ENCODE results near the gene POMGNT2. TPM values are rescaled to one million over a fixed set of nuclear protein-coding genes. Genes with fewer than 3 reads are reported as not detected.

POMGNT2 gene
- total and polyA plus RNA-seq, 2 donors (not counting 1 experiment from before 2014, with no cell fraction given), result 7.9 to 12.7 TPM

DNA sequence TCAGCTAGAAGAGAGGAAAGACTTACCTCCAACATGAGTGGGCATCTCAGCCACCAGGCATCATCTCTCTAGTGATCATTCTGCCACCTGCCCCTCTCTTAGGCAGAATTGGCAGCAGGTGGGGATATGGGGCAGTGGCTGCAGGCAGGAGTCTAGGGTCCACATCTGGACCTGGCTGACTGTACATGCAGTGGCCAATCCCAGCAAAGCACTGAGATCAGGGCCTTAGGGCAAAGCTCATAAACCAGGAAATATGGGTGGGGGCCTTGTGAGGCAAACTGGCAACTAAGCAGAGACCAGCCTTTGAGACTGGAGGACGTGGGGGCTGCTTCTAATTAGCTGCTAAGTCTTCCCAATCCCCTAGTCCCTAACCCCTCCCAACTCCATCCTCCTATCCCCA lies 12.9 kb downstream of the POMGNT2 start:
- no peak for DNase-seq (ENCODE audit: low read depth in 2 of 2)
- H3K4me2 ChIP-seq (ENCODE audit: extremely low read depth, insufficient read depth, low read length), result no peak overlapping the region
- H3K4me1 ChIP-seq (ENCODE audit: control insufficient read depth, extremely low read depth, insufficient read depth, low read length), result no peaks in the 10 kb centered on the region

DNA sequence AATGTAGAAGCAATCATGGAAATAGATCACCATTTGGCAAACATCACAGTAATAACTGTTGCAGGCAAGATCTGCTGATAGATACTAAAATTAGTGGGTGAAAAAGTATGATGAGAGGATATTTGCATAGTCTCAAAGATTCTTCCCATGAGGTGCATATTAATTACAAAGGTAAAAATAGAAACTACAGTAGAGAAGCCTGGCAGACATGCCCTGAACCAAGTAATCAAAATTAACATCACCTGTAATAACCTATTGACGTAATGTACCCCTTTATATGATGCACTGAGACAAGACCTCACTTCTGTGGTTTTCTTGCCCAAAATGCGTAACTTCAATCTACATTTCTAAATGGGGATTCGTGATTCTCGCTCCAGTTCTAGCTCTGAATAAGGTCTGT lies 14.4 kb downstream of the POMGNT2 start:
- no peak for TF ChIP-seq EZH2 (IDR thresholded peaks at IDR 0.05; ENCODE audit: low read length, missing control alignments)
- TF ChIP-seq, protein P1, sequence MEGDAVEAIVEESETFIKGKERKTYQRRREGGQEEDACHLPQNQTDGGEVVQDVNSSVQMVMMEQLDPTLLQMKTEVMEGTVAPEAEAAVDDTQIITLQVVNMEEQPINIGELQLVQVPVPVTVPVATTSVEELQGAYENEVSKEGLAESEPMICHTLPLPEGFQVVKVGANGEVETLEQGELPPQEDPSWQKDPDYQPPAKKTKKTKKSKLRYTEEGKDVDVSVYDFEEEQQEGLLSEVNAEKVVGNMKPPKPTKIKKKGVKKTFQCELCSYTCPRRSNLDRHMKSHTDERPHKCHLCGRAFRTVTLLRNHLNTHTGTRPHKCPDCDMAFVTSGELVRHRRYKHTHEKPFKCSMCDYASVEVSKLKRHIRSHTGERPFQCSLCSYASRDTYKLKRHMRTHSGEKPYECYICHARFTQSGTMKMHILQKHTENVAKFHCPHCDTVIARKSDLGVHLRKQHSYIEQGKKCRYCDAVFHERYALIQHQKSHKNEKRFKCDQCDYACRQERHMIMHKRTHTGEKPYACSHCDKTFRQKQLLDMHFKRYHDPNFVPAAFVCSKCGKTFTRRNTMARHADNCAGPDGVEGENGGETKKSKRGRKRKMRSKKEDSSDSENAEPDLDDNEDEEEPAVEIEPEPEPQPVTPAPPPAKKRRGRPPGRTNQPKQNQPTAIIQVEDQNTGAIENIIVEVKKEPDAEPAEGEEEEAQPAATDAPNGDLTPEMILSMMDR (conservative IDR thresholded peaks at IDR 0.05 in 1 of 2, IDR thresholded peaks at IDR 0.05 in 1 of 2; ENCODE audit: low read depth in 1 of 2, low read length in 2 of 2), result no peak
- Histone ChIP-seq H3K9me3 (ENCODE audit: control insufficient read depth, insufficient read depth, low read depth, low read length) (no peaks in the 10 kb centered on the region), H3K79me2 (ENCODE audit: control insufficient read depth, insufficient read depth, low read length) (no peaks in the 10 kb centered on the region), H3K27me3 (ENCODE audit: control insufficient read depth, insufficient read depth, low read length) (no peaks in the 10 kb centered on the region), H3K4me1 (ENCODE audit: control insufficient read depth, extremely low read depth, insufficient read depth, low read length) (no peaks in the 10 kb centered on the region), H3K4me3 (replicated peaks in 1 of 4; ENCODE audit: control extremely low read depth in 1 of 4, insufficient read depth in 1 of 4, low read depth in 3 of 4, low read length in 4 of 4) (no peak overlapping the region), H3K9ac (ENCODE audit: insufficient read depth, low read length) (no peak overlapping the region), H4K20me1 (ENCODE audit: control insufficient read depth, extremely low read depth, insufficient read depth, low read length) (peaks cover 1% of the 10 kb centered on the region), H2AFZ (ENCODE audit: low read length) (no peak overlapping the region), H3K4me2 (ENCODE audit: extremely low read depth, insufficient read depth, low read length) (no peak overlapping the region), H3K27ac (ENCODE audit: insufficient read depth, low read length) (no peak overlapping the region), H3K36me3 (ENCODE audit: control insufficient read depth, insufficient read depth, low read length) (no peaks in the 10 kb centered on the region)
- DNase-seq (ENCODE audit: low read depth in 2 of 2), result no peak

More for the DNA sequence above, 12.9 kb downstream of the POMGNT2 start:
- H3K36me3 ChIP-seq (ENCODE audit: control insufficient read depth, insufficient read depth, low read length), result no peaks in the 10 kb centered on the region
- H3K9me3 ChIP-seq (ENCODE audit: control insufficient read depth, insufficient read depth, low read depth, low read length), result no peaks in the 10 kb centered on the region
- H3K4me3 ChIP-seq (replicated peaks in 1 of 4; ENCODE audit: control extremely low read depth in 1 of 4, insufficient read depth in 1 of 4, low read depth in 3 of 4, low read length in 4 of 4), result no peak overlapping the region
- no peak overlapping the region for H3K9ac ChIP-seq (ENCODE audit: insufficient read depth, low read length)
- H3K79me2 ChIP-seq (ENCODE audit: control insufficient read depth, insufficient read depth, low read length), result no peaks in the 10 kb centered on the region
- no peaks in the 10 kb centered on the region for H3K27me3 ChIP-seq (ENCODE audit: control insufficient read depth, insufficient read depth, low read length)
- TF ChIP-seq, protein P1 (conservative IDR thresholded peaks at IDR 0.05 in 1 of 2, IDR thresholded peaks at IDR 0.05 in 1 of 2; ENCODE audit: low read depth in 1 of 2, low read length in 2 of 2), result no peak
- no peak for TF ChIP-seq EZH2 (IDR thresholded peaks at IDR 0.05; ENCODE audit: low read length, missing control alignments)
- H3K27ac ChIP-seq (ENCODE audit: insufficient read depth, low read length), result no peak overlapping the region
- H2AFZ ChIP-seq (ENCODE audit: low read length), result no peak overlapping the region
- peaks cover 1% of the 10 kb centered on the region for H4K20me1 ChIP-seq (ENCODE audit: control insufficient read depth, extremely low read depth, insufficient read depth, low read length)

DNA sequence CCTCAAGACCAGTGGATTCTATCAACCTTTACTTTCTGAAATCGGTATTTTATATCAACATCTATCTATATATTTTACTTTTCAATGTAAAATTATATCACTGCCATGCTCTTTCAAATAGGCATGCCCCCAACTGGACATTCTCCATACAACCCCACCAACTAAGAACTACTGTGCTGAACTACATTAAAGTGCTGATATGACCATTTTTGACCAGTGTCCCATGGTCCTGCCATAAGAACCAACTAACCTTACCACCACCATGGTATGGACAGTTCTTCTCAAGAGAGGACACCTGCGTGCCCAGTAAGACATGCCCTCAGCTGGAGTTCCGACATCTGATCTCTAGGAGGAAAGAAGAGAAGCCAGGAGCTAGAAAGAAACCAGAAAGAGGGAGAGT lies 15.6 kb downstream of the POMGNT2 start:
- H2AFZ ChIP-seq (ENCODE audit: low read length), result no peak overlapping the region
- no peaks in the 10 kb centered on the region for H3K79me2 ChIP-seq (ENCODE audit: control insufficient read depth, insufficient read depth, low read length)
- H4K20me1 ChIP-seq (ENCODE audit: control insufficient read depth, extremely low read depth, insufficient read depth, low read length), result peaks cover 1% of the 10 kb centered on the region
- no peak overlapping the region for H3K27ac ChIP-seq (ENCODE audit: insufficient read depth, low read length)
- no peaks in the 10 kb centered on the region for H3K9me3 ChIP-seq (ENCODE audit: control insufficient read depth, insufficient read depth, low read depth, low read length)
- H3K4me1 ChIP-seq (ENCODE audit: control insufficient read depth, extremely low read depth, insufficient read depth, low read length), result no peaks in the 10 kb centered on the region
- no peaks in the 10 kb centered on the region for H3K27me3 ChIP-seq (ENCODE audit: control insufficient read depth, insufficient read depth, low read length)
- no peak overlapping the region for H3K4me2 ChIP-seq (ENCODE audit: extremely low read depth, insufficient read depth, low read length)
- H3K36me3 ChIP-seq (ENCODE audit: control insufficient read depth, insufficient read depth, low read length), result no peaks in the 10 kb centered on the region
- H3K4me3 ChIP-seq (replicated peaks in 1 of 4; ENCODE audit: control extremely low read depth in 1 of 4, insufficient read depth in 1 of 4, low read depth in 3 of 4, low read length in 4 of 4), result no peak overlapping the region
- H3K9ac ChIP-seq (ENCODE audit: insufficient read depth, low read length), result no peak overlapping the region
- DNase-seq (ENCODE audit: low read depth in 2 of 2), result no peak
- no peak for TF ChIP-seq EZH2 (IDR thresholded peaks at IDR 0.05; ENCODE audit: low read length, missing control alignments)
- TF ChIP-seq, protein P1 (conservative IDR thresholded peaks at IDR 0.05 in 1 of 2, IDR thresholded peaks at IDR 0.05 in 1 of 2; ENCODE audit: low read depth in 1 of 2, low read length in 2 of 2), result no peak

All from fibroblast of lung (primary cell).